Coronary artery (tissue), 2 donors: Measurements from ENCODE around the gene EPHB2.

ENCODE experiments used
- DNase-seq: peaks from one replicate; pipeline ENCODE4 v3.0.0-alpha.2; 2017; ENCODE audit warnings: low spot score
- H3K27ac ChIP-seq, 2 donors: fragments of 200-600 bp; sonication (generic); one replicate each; pipeline ENCODE4 v1.5.1; 2016 to 2019
- H3K4me3 ChIP-seq: fragments of 200-600 bp; sonication (generic); 2 replicates; pipeline ENCODE4 v1.5.1; 2016; ENCODE audit warnings: mild to moderate bottlenecking, moderate library complexity
- TF ChIP-seq, protein P1 (sequence below): fragments of 200-600 bp; sonication (generic); IDR thresholded peaks from one replicate; pipeline ENCODE4 v1.5.1; 2019; ENCODE audit warnings: antibody characterized with exemption

EPHB2 gene

DNA sequence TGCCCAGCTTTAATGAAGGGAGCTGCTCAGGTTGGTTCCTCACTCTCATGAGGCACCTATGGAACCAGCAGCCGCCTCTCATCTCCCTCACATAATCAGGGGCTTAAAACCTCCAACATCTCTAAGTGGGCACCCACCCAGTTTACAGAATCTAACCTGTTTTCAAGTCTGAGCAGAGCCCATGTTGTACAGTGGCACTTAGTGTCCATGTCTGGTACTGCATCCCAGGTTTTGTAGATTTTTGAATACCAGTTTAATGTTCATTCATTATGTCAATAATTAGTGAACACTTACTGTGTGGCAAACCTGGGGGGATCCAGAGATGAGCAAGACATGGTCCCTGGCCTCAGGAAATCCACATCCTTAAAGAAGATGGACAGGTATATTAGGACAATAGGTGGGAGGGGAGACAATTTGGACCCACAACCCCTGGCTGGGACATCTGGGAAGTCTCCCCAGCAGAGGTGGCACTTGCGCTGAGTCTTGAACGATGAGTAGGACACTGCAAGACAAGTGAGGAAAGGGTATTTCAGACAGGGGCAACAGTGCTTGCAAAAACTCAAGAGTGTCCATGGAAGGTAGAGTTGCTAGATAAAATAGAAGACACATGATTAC lies 178.7 kb downstream of the EPHB2 start:
- TF ChIP-seq, protein P1, sequence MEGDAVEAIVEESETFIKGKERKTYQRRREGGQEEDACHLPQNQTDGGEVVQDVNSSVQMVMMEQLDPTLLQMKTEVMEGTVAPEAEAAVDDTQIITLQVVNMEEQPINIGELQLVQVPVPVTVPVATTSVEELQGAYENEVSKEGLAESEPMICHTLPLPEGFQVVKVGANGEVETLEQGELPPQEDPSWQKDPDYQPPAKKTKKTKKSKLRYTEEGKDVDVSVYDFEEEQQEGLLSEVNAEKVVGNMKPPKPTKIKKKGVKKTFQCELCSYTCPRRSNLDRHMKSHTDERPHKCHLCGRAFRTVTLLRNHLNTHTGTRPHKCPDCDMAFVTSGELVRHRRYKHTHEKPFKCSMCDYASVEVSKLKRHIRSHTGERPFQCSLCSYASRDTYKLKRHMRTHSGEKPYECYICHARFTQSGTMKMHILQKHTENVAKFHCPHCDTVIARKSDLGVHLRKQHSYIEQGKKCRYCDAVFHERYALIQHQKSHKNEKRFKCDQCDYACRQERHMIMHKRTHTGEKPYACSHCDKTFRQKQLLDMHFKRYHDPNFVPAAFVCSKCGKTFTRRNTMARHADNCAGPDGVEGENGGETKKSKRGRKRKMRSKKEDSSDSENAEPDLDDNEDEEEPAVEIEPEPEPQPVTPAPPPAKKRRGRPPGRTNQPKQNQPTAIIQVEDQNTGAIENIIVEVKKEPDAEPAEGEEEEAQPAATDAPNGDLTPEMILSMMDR, result peak; percentile 70
- H3K4me3 ChIP-seq, result no peak overlapping the region
- no peak overlapping the region for H3K27ac ChIP-seq
- no peak for DNase-seq

DNA sequence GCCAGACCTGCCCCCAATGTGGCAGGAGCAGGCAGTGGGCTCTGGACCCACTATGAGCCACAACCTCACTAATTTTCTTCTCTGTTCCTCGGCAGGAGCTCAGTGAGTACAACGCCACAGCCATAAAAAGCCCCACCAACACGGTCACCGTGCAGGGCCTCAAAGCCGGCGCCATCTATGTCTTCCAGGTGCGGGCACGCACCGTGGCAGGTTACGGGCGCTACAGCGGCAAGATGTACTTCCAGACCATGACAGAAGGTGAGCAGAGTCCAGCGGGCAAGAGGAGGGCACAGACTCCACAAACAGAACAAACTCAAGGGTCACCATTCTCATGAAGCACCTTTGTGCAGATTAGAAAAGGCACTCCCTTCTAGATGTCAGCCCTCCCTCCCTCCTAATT lies 182.2 kb downstream of the EPHB2 start:
- DNase-seq, result no peak
- TF ChIP-seq, protein P1, result no peak
- no peak overlapping the region for H3K27ac ChIP-seq
- H3K4me3 ChIP-seq, result no peak overlapping the region

DNA sequence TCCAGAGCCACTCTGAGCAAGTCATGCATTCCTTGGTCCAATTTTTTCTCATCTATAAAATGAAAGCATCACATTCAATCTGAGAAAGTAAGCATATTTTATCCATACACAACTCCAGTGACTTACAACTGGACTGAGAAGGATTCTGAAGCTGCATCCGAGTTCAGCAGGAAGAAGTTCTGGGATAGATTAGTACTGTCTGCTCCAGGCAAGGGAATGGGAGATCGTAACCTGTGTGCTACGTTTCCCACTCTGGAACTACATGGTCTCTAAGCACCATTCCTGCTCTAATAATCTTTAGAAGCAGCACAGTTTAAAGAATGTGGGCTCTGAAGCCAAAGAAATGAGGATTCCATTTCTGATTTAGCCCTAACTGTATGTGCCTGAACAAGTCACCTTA lies 182.7 kb downstream of the EPHB2 start:
- TF ChIP-seq, protein P1, result no peak
- Histone ChIP-seq H3K27ac (no peak overlapping the region), H3K4me3 (no peak overlapping the region)
- DNase-seq, result no peak

DNA sequence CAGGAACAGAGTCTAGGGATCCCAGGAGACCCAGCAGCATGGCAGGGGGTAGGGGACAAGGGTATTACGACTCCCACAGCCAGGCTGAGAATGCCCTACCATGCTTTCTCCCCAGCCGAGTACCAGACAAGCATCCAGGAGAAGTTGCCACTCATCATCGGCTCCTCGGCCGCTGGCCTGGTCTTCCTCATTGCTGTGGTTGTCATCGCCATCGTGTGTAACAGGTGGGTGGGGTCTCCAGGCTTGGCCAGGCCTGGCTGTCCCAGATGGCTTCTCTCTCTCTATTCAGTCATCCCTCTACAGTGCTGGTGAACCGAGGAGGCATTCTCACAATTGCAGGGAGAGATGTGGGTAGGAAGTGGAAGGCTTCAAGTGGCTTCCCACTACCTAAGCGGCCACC lies 184.7 kb downstream of the EPHB2 start:
- Histone ChIP-seq H3K27ac (no peak overlapping the region), H3K4me3 (no peak overlapping the region)
- DNase-seq, result no peak
- TF ChIP-seq, protein P1, result no peak

DNA sequence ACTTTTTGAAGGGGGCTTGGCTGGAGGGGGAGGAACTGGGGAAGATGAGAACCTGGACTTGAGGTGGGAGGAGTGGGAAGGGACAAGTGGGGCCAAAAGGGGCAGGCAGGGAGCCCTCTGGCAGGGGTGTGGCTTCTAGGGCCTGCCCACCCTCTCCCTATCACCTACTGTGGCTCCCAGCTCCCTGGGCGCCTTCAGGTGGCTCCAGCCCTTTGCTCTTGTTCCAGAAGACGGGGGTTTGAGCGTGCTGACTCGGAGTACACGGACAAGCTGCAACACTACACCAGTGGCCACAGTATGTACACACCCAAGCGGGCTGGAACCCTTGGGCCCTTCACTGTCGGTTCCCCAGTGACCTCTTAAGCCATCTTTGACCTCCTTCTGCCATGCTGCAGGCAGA lies 185.5 kb downstream of the EPHB2 start:
- Histone ChIP-seq H3K27ac (no peak overlapping the region), H3K4me3 (no peak overlapping the region)
- no peak for DNase-seq
- TF ChIP-seq, protein P1, result no peak

DNA sequence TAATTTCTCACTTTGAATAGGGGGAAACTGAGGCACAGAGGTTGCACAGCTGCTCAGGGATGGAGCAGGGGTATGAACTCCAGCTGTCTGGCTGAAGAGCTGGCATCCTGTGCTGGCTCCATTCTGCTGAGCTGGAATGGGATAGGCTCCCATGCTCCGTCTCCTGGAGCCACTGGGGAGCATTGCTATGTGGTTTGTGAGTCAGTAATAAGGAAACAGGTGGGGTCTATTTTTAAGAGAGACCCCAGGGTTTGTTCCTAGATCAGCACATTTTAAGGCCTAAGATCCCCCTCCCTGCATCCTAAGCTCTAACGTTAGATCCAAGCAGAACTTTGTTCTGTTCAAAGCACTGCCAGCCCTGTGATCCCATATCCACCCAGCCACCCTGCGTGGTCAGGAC lies 189.8 kb downstream of the EPHB2 start:
- no peak for DNase-seq
- TF ChIP-seq, protein P1, result no peak
- Histone ChIP-seq H3K27ac (no peak overlapping the region), H3K4me3 (no peak overlapping the region)

DNA sequence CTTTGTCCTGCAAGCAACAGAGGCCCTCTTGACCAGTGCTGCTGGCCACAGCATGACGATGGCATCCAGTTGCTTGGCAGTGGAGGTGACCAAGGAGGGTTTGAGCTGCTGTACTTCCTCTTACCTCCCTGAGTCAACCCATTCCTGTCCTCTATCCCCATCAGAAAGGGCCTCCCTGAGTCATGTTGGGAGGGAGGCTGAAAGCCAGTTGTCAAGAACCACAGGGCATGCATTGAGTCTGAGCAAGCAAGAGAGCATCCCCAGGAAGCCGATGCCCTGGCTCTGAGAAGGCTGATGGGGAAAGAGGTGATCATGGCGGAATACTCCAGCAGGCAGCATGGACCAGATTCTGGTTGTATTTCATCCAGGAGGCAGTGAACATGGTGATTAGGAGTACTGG lies 192.5 kb downstream of the EPHB2 start:
- no peak overlapping the region for H3K27ac ChIP-seq
- no peak for DNase-seq
- TF ChIP-seq, protein P1, result no peak
- no peak overlapping the region for H3K4me3 ChIP-seq
